Anterior cingulate cortex (tissue), 58 donors: ENCODE measurements around the gene ROR2.

ENCODE experiments used
- DNase-seq, 58 donors: peaks; one replicate each; lab custom pipeline; 2025; lab: John Stamatoyannopoulos, UW

The ROR2 gene

GRCh38 chr9:91765296-91765695 is 184.7 kb downstream of the ROR2 start:
- no peak for DNase-seq

DNA sequence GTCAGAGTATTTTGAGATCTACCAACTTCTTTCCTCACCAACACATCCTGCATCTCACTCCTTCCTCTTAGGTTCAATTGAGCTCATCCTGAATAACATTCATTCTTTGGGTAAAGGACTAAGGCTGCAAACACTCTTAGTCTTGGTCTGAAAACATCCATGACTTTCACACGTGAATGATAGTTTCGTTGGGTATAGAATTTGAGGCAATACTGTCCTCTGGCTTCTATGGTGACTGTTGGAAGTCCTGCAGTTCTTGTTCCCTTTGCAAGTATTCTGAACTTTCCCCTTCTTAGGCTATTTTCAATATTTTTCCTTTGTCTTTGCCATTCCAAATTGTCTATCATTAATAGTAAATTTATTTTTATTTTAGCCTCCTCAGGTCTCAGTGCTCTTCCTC is 185.4 kb downstream of the ROR2 start:
- DNase-seq, result no peak

GRCh38 chr9:91761362-91761761 is 188.7 kb downstream of the ROR2 start:
- no peak for DNase-seq

DNA sequence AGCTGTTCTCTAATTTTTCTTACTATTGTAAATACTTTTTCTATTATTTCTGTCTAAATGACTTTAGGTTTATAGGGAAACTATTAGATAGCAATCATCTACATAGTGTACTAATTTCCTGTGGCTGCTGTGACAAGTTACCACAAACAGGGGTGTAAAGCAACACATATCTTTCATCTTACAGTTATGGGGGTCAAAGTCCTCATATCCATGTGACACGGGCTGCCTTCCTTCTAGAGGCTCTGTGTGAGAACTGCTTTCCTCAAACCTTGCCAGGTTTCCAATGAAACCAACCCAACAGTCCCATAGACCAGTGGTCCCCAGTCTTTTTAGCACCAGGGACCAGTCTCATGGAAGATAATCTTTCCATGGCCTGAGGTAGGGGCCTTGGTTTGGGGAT is 189.1 kb downstream of the ROR2 start:
- DNase-seq, result no peak

GRCh38 chr9:91758491-91758981 is 191.5 kb downstream of the ROR2 start:
- DNase-seq, result no peak

DNA sequence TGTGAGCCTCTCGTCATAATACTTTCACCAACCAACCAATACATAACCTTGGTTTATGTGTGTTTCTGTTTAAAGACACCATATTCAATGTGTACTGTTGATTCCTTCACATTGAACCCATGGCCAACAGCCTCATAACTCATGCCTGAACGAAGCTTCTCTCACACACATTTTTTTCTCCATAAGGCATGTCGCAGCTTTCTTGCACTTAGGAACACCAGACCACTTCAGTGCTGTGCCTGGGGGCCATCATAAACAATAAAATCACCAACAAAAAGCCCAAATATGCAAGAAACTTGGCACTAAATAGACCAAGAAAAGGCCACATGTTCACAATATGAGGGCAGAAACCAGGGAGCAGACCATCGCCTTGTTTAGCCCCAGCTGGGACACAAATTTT is 192.2 kb downstream of the ROR2 start:
- DNase-seq, result no peak

DNA sequence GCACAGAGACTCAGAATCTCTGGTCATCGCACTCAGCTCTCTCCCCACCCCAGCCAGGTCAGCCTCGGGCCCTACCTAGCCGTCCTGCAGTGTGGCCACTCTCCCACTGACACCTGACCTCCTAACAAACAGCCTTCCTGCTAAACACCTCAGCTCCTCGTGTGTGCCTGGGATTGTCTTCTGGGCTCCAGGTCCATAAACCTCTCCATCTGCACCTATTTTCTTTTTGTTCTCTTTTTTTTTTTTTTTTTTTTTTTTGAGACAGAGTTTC is 193.6 kb downstream of the ROR2 start:
- no peak for DNase-seq

- DNase-seq, result no peak
Measured at GRCh38 chr9:91755761-91756509, 194.1 kb downstream of the ROR2 start.

GRCh38 chr9:91753711-91754110 is 196.3 kb downstream of the ROR2 start:
- no peak for DNase-seq

- no peak for DNase-seq
Measured at GRCh38 chr9:91751922-91752321, 198.1 kb downstream of the ROR2 start.

GRCh38 chr9:91750343-91750742 is 199.7 kb downstream of the ROR2 start:
- DNase-seq, result peak in 25 of 58 donors; percentile 1 to 63 (median 13)

DNA sequence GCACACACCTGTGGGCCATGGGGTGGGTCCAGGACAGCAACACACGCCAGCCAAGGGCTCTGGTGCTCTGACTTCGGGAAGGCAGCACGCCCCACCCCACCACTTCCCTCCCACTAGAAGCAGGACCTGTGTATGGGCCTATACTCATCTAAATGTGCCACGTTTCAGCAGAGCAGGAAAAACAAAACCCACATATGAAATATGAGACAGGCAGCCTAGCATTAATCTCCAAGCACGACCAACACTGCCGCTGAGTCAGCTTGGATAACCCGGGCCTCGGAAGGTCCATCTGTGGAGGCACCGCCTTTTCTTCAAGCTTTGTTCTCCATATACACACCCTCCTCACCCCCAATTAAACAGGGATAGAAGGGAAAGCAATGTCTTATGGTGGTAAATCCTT is 203.1 kb downstream of the ROR2 start:
- no peak for DNase-seq

- no peak for DNase-seq
Measured at GRCh38 chr9:91746357-91746756, 203.7 kb downstream of the ROR2 start.

- DNase-seq, result no peak
Measured at GRCh38 chr9:91744114-91744513, 205.9 kb downstream of the ROR2 start.

DNA sequence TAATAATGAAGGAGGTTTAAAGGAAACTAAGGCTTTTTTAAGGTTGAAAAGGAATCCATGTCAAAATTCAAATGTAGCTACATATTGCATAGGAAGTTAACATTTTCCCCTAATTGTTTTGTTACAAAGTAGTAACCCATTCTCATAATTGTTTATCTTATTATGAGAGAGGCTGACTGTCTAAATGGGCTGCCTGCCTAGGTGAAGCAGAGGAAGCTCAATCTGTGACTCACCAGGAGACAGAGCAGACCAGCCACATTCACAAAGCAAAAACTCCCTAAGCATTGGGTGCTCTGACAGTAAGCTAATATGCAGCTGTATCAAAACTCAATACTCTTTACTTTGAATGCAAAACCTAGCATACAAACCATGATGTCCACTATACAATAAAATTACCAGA is 208.5 kb downstream of the ROR2 start:
- DNase-seq, result no peak

GRCh38 chr9:91740701-91741100 is 209.3 kb downstream of the ROR2 start:
- DNase-seq, result peak in 1 of 58 donors; percentile 12

DNA sequence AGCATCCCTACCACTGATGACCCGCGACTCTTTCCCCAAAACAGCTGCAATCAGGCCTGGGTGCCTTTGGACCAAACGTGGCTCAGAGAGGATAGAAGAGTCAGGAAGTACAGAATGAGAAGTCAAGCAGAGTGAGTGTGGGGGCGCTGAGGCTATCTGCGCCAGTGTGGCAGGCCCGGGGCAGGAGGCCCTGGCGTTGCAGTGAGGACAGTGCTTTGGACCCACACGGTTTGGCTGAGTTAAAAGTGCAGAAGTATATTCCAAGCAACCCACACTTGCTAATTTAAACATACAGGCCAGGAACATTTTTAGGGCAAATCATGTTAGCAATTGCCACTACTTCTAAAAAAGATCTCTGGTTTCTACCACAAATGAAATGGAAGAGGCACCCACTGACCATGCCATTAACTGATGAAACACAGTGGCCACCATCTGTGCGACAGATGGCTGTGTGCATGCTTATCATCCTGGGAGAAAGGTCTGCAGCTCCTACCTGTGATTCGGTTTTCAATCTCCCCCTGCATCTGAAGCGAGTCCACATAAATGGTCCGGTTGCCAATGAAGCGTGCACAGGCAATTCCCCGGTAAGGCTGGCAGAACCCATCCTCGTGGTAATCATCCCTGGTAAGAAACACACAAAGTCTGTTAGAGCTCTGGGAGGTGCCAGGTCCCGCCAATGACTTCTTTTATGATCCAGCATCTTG is 213.0 kb downstream of the ROR2 start:
- no peak for DNase-seq

GRCh38 chr9:91736311-91736710 is 213.7 kb downstream of the ROR2 start:
- no peak for DNase-seq

DNA sequence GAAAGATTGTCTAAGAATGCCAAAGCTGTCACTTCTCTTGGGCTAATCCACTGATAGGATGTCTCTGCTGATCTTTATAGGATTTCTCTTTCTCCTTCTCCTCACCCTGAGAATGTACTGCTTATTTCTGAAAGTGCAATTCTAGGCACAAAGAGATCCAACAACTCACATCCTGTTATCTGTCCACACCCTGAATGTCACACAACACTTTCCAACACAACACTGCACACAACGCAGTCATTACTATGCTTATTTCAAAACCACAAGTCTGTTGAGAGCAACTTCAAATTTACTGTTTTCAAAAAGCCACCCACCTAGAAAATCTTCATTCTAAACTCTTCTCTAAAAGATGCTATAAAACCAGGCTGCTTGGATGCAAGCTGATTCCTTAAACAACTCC is 215.0 kb downstream of the ROR2 start:
- DNase-seq, result no peak

DNA sequence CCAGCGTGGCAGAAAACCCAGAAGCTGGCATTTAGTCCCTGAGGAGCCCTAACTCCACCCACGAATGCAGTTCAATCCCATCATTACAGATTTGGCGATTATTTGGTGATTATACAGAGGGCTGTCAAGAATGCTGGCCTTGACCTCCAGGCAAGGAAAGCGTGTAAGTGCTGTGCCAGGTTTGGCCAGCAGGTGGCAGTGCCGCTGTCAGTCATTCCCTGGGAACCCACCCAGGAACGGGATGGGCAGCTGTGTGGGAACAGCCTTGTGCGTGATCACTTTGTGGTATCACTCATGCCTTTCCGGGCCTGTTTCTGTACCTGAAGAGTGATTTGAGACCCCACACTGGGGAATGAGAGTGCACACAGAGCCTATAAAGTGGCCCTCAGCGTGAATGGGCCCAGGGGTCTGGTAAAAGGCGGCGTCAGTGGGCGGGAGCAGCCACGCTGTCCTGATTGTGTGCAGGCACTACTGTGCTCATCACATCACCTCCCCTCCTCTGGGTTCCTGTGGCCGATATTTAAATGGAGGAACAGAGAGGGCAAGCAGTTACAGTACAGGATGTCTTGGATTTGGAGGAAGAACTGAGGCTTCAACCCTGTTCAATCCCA is 215.6 kb downstream of the ROR2 start:
- DNase-seq, result peak in 42 of 58 donors; percentile 4 to 82 (median 29)

- no peak for DNase-seq
Measured at GRCh38 chr9:91733006-91733624, 216.9 kb downstream of the ROR2 start.
